ENCODE results near the gene KRT76. TPM values are rescaled to one million over a fixed set of nuclear protein-coding genes. Genes with fewer than 3 reads are reported as not detected.
"Not testable (repeated sequence)": the region's sequence is repeated elsewhere in the genome, so short reads cannot be mapped to it uniquely, and the experiment has no call there.

KRT76 gene
- total RNA-seq, 2 donors from 2014 or later: not detected

DNA sequence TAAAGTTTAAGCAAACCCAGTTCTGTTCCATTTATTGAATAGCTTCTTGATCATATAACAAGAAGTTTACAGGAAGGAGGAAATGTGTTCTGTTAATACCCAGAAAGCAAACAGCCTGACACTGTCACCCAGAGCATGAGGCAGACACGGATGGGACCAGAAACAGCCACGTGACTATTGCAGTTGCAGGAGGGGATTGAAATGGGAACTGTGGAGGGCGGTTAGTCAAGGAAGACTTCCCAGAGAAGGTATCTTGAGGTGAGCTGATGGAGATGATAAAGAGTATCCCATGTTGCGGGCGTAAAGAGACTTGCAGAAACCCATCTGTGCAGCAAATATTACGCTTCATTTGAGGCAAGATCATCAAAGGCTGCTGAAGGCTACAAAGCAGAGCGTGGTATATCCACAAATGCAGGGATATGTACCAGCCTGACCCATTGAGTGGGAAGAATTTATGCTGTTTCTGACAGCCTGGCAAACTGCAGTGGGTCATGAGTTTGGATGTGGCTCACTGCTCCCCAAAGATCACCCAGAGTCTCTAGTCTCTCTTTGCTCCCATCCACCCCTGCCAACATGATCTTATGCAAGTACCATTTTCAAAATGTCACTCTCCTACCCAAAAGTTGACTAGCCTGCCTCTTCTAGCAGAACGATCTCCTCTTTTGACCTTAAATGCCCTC lies 20.7 kb downstream of the KRT76 start:
- Mint-ChIP-seq H3K36me3 (ENCODE audit: low read depth) (no peaks in the 10 kb centered on the region), H3K9me3 (no peaks in the 10 kb centered on the region), H3K4me3 (no peak overlapping the region), H3K27me3 (no peaks in the 10 kb centered on the region), H3K27ac (no peak overlapping the region), H3K4me1 (no peaks in the 10 kb centered on the region)
- no peak for ATAC-seq (replicated peaks)

DNA sequence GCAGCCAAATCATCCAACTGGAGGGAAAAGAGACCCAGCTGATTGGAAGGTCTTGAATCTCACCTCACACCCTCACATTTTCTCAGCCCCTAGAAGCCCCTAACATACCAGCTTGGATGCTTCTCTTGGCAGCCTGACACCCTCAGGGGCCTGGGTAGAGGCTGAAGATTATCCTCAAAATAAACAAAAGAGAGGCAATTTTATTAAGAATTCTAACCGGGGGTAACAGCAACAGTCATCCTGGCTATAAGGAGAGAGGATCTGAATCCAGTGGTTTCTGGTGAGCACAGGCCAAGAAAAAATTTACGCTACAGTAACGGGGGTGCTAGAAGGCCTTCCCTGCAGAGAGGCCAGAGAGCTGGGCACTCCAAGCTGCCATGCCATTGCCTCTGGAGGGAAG lies 21.6 kb downstream of the KRT76 start:
- H3K27me3 Mint-ChIP-seq: no peaks in the 10 kb centered on the region
- H3K36me3 Mint-ChIP-seq (ENCODE audit: low read depth): no peaks in the 10 kb centered on the region
- H3K27ac Mint-ChIP-seq: no peak overlapping the region
- H3K9me3 Mint-ChIP-seq: no peaks in the 10 kb centered on the region
- H3K4me3 Mint-ChIP-seq: no peak overlapping the region
- no peaks in the 10 kb centered on the region for H3K4me1 Mint-ChIP-seq
- no peak for ATAC-seq (replicated peaks)

DNA sequence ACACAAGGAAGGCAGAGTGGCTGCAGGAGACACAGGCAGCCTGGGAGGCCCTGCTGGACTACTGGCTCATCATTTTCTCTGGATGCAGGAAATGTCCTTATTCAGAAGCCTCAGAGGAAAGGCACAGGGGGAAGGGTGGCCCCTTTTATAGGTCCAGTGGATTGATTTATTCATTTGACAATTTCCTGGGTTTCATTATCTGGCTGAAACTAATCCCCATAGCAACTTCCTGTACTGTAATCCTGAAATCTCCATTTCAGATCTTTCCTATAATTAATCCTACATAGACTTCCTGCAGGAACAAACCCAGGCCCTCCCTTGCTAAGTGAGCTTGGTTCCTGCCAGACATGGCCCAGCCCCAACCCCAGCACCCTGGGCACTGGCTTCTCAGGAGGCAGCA lies 23.0 kb downstream of the KRT76 start:
- no peaks in the 10 kb centered on the region for H3K27me3 Mint-ChIP-seq
- no peaks in the 10 kb centered on the region for H3K36me3 Mint-ChIP-seq (ENCODE audit: low read depth)
- H3K9me3 Mint-ChIP-seq: no peaks in the 10 kb centered on the region
- H3K4me1 Mint-ChIP-seq: no peaks in the 10 kb centered on the region
- ATAC-seq (replicated peaks): no peak
- H3K4me3 Mint-ChIP-seq: no peak overlapping the region
- H3K27ac Mint-ChIP-seq: no peak overlapping the region

DNA sequence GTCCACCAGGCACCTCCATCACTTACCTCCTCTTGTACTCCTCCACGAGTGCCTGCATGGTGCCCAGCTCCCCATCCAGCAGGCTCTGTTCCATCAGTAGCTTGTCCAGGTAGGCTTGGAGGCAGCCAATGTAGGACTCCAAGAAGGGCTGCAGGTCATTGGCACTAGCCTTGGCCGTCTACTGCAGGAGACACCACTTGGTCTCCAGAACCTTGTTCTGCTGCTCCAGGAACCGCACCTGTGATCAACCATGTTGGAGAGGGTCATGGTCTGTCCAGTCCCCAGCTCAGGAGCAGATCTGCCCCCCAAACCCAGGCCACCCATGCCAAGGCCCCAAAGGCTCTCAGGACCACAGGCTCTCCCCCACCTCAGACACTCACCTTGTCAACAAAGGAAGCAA lies 23.9 kb downstream of the KRT76 start:
- H3K4me1 Mint-ChIP-seq: no peaks in the 10 kb centered on the region
- H3K4me3 Mint-ChIP-seq: no peak overlapping the region
- H3K27me3 Mint-ChIP-seq: no peaks in the 10 kb centered on the region
- no peaks in the 10 kb centered on the region for H3K9me3 Mint-ChIP-seq
- H3K27ac Mint-ChIP-seq: no peak overlapping the region
- H3K36me3 Mint-ChIP-seq (ENCODE audit: low read depth): no peaks in the 10 kb centered on the region
- no peak for ATAC-seq (replicated peaks)

DNA sequence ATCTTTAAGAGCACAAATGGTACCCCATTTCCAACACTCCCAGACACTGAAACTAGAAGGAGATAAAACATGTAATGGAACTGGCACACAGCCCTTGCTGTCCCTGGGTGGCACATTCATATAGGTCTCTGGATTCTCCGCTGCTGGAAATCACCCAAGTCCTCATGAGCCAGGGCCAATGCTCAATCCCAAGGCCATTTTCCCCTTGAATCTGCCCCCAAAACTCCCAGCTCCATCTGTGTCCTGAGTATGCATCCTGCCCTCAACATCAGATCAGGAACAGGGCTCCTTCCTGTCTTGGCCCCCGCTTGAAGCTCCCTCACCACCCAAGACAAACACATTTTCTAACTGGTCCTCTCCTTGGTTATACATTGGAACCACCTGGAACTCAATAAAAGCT lies 24.6 kb downstream of the KRT76 start:
- Mint-ChIP-seq H3K27ac (no peak overlapping the region), H3K4me3 (no peak overlapping the region)

DNA sequence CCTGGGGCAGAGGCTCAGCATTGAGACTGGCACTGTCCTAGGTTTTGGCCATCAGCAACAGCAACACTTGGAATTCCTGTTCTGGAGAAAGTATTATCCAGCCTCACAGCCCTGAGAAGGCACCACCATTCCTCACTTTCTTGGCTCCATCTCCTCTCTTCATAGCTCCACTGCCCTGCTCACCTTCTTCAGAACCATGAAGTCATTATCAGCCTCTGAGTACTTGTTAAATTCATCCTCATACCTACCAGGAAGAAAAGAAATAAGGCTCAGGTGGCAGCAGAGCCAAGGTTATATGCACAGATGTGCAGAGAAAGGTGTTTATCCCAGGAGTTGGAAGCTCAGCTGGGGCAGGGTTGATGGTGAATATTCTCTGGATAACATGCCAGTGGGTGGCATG lies 25.4 kb downstream of the KRT76 start:
- no peaks in the 10 kb centered on the region for H3K27me3 Mint-ChIP-seq
- H3K4me3 Mint-ChIP-seq: no peak overlapping the region
- H3K9me3 Mint-ChIP-seq: no peaks in the 10 kb centered on the region
- no peak overlapping the region for H3K27ac Mint-ChIP-seq
- no peak for ATAC-seq (replicated peaks)
- H3K4me1 Mint-ChIP-seq: no peaks in the 10 kb centered on the region
- H3K36me3 Mint-ChIP-seq (ENCODE audit: low read depth): no peaks in the 10 kb centered on the region

More for the DNA sequence above, 24.6 kb downstream of the KRT76 start:
- H3K36me3 Mint-ChIP-seq (ENCODE audit: low read depth): no peaks in the 10 kb centered on the region
- H3K4me1 Mint-ChIP-seq: no peaks in the 10 kb centered on the region
- no peaks in the 10 kb centered on the region for H3K9me3 Mint-ChIP-seq
- no peaks in the 10 kb centered on the region for H3K27me3 Mint-ChIP-seq
- ATAC-seq (replicated peaks): no peak

DNA sequence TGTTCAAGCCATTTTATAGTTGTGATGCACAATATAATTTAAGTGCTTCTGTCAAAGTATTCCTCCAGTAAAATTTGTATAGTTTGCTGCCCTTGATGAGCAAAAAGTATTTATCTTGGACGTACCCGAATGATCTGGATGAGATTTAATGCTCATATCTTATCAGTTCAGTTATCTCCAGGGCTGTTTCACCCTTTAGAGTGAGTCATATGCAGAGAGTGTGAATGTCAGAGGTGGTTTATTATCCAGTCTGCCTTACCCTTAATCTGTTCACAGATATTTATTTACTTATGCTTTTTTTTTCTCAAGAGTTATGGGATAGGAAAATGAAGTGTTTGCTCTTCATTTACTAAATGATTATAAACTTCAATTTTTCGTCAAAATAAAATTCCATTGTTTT lies 26.6 kb downstream of the KRT76 start:
- not testable (repeated sequence) for H3K4me3 Mint-ChIP-seq; ATAC-seq (replicated peaks); H3K4me1 Mint-ChIP-seq; H3K36me3 Mint-ChIP-seq (ENCODE audit: low read depth); H3K27me3 Mint-ChIP-seq; H3K9me3 Mint-ChIP-seq; H3K27ac Mint-ChIP-seq

DNA sequence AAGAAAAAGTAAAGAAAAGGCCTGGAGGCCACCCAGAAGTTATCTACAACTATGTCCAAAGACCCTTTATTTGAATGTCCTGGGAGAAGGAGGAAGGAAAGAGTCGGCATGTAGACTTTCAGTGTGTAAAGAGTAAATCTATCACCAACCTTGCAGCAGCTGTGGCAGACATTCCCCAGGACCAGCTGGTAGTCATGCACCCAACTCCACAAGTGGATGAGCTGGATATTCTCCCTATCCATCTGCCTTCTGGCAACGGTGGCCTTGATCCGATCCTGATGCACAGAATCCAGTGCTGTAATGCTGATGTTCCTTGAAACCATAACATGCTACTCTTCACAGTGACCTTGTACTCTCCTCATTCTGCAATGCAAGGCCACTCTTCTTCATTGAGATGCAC lies 27.3 kb downstream of the KRT76 start:
- H3K4me1 Mint-ChIP-seq: no peaks in the 10 kb centered on the region
- H3K36me3 Mint-ChIP-seq (ENCODE audit: low read depth): no peaks in the 10 kb centered on the region
- ATAC-seq (replicated peaks): no peak
- H3K27me3 Mint-ChIP-seq: peaks cover 1% of the 10 kb centered on the region
- H3K27ac Mint-ChIP-seq: no peak overlapping the region
- H3K4me3 Mint-ChIP-seq: no peak overlapping the region
- H3K9me3 Mint-ChIP-seq: no peaks in the 10 kb centered on the region

DNA sequence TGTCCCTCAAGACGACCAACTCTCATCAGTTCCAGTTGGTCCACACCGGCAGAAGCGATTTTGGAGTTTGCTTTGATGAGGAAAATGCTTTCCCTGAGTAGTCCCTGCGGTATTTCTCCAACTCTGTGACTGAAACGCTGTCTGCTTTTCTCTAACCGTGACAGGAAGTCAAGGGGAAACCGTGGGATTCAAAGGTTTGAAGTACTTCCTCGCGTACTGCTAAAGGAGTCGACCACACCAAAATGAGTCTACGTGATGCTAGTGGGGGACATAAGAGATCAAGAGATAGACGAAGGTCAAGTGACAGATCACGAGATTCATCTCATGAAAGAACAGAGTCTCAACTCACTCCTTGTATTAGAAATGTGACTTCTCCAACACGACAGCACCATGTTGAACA lies 28.6 kb downstream of the KRT76 start:
- Mint-ChIP-seq H3K27ac (no peak overlapping the region), H3K4me3 (no peak overlapping the region), H3K27me3 (peaks cover 5% of the 10 kb centered on the region), H3K4me1 (no peaks in the 10 kb centered on the region), H3K9me3 (no peaks in the 10 kb centered on the region), H3K36me3 (ENCODE audit: low read depth) (no peaks in the 10 kb centered on the region)
- no peak for ATAC-seq (replicated peaks)

DNA sequence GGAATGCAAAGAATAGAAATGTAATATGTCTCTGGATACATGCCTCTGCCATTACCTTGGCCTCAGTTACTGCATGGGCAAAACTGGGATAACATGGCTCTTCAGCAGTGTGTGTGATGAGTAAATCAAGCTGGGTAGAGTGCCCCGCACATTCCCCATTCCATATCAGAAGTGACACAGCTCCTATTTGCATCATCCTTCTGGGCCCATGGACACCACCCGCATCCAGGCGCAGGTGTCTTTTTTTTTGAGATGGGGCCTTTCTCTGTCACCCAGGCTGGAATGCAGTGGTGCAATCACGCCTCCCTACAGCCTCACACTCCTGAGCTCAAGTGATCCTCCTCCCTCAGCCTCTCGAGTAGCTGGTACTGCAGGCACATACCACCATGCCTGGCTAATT lies 31.6 kb downstream of the KRT76 start:
- Mint-ChIP-seq H3K4me3 (no peak overlapping the region), H3K27me3 (peaks cover 14% of the 10 kb centered on the region), H3K36me3 (ENCODE audit: low read depth) (no peaks in the 10 kb centered on the region), H3K4me1 (peaks cover 3% of the 10 kb centered on the region), H3K9me3 (no peaks in the 10 kb centered on the region), H3K27ac (no peak overlapping the region)
- ATAC-seq (replicated peaks): no peak

DNA sequence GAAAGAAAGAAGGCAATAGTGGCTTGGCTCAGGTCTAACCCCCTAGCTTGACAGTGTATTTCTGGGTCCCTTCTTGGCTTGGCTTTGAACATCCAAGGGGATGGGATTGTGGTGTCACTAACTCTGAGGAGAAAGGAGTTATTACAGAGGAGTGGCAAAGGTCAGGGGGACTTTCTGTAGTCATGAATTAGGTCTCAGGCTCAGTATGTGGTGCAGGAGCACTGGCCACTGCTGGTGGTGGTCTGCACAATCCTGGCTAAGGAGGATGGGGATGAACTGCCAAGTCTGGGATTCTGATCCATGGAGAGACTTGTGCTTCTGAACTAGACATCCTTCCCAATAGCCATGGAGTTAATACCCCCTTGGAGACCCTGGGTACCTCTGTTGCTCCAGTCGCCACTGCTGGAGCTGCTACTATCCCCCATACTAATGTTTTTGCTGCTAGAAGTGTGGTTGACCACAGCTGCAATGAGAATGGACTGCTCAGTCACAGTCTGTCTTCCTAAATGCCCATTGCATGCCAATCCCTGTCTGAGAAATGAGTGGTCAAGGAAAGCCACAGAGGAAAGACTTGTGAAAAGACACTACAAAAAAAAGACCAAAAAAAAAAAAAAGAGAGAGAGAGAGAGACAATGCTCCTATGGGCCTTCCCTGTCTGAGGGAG lies 32.5 kb downstream of the KRT76 start:
- Mint-ChIP-seq H3K27me3 (peaks cover 19% of the 10 kb centered on the region), H3K27ac (no peak overlapping the region), H3K4me1 (peaks cover 3% of the 10 kb centered on the region), H3K9me3 (no peaks in the 10 kb centered on the region), H3K4me3 (no peak overlapping the region), H3K36me3 (ENCODE audit: low read depth) (no peaks in the 10 kb centered on the region)
- ATAC-seq (replicated peaks): no peak

DNA sequence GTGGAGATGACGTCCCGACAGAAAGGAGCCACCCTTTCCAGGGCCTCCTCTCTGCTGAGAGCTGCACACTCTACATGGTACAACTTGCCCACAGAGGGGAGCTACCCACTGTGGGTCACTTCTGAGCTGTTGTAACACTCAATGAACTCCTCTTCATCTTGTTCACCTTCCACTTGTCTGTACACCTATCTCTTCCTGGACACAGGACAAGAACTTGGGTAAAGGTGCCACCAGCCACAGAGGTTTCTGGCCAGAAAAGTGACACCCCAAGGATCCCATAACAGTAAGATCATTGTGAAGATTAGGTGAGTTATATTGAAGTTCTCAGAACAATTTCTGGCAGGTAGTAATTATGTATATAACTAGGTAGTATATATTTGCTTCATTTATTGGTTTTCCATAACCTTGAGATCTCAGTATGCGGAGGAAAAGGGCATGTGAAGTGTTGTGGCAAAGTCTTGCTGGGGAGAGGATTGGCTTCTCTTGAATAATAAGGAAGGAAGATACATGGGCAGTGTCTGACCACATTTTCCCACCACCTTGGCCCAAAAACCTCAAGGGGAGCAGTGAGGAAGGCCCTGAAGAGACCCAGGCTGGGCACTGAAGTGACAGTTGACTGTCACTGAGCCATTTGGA lies 34.2 kb downstream of the KRT76 start:
- H3K4me3 Mint-ChIP-seq: no peak overlapping the region
- peaks cover 3% of the 10 kb centered on the region for H3K4me1 Mint-ChIP-seq
- H3K9me3 Mint-ChIP-seq: no peaks in the 10 kb centered on the region
- H3K36me3 Mint-ChIP-seq (ENCODE audit: low read depth): no peaks in the 10 kb centered on the region
- H3K27me3 Mint-ChIP-seq: peaks cover 21% of the 10 kb centered on the region
- H3K27ac Mint-ChIP-seq: no peak overlapping the region
- no peak for ATAC-seq (replicated peaks)

DNA sequence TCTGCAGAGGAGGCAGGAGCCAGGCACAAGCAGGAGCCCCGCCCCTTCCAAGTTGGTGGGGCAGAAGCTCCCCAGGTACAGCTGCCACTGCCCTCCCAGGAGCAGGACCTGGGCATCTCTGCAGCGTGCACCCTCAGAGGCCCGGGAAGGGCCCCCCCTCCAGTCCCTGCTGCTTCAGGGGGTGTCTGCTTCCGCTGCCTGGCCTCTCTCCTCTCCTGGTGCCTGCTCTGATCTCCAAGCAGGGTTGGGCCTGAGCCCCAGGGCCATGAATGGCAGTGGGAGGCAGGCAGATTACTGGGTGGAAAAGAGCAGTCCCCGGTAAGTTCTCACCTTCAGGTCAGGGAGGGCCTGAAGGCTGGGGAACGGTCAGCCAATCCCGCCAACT lies 35.0 kb downstream of the KRT76 start:
- H3K9me3 Mint-ChIP-seq: no peaks in the 10 kb centered on the region
- H3K36me3 Mint-ChIP-seq (ENCODE audit: low read depth): no peaks in the 10 kb centered on the region
- peaks cover 3% of the 10 kb centered on the region for H3K4me1 Mint-ChIP-seq
- ATAC-seq (replicated peaks): no peak
- no peak overlapping the region for H3K4me3 Mint-ChIP-seq
- no peak overlapping the region for H3K27ac Mint-ChIP-seq
- H3K27me3 Mint-ChIP-seq: peaks cover 21% of the 10 kb centered on the region

DNA sequence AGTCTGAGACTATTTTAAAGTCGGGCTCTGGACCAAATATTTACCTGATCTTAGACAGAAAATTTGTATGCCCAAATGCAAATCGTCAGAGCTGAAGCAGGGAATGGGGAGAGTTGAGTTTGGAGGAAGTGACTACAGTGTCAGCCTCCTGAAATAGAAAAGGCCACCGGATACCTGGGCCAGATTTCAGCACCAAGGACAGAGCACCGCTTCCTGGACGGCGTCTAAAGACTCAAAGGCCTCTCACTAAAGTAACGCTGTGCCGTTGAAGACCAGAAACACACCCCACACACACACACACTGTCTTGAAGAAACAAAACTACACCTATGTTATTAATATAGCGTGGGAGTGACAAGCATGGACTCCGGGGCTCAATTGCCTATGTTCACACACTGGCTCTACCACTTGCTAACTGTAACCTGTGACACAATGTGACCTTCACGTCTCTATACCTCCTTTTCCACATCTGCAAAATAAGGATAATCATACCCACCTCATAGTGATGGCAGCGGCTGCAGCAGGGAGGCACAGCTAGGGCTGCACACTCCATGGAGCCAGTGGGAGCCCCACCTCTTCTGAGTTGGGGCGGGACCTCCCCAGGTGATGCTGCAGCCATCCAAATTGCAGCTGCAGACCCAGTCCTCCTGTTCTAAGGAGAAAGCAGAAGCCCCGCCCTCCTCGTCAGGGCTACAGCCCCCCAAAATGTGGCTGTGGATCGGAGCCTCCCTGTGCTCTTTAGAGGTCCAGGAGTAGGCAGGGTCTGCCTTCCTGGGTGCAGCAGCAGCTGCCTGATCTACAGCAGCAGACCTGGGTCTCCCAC lies 35.6 kb downstream of the KRT76 start:
- Mint-ChIP-seq H3K4me3 (no peak overlapping the region), H3K36me3 (ENCODE audit: low read depth) (no peaks in the 10 kb centered on the region), H3K27me3 (peaks cover 21% of the 10 kb centered on the region), H3K4me1 (peaks cover 3% of the 10 kb centered on the region), H3K27ac (no peak overlapping the region), H3K9me3 (no peaks in the 10 kb centered on the region)
- ATAC-seq (replicated peaks): no peak

DNA sequence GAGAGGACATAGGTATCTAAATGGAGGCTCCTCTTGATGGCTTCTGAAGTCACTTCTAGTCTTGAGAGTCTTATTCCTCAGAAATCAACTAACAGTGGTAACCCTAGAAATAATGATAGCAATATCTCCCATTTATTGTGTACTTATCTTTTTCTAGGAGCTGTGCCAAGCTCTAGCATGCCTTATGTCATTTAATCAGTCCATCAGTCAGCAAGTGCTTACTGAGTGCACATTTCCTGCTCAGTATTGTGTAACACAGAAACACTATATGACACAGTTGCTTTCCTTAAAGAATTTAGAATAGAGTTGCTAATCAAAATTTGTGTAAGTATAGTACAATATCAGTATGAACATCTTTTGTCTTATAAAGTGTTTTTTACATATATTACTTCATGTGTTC lies 36.6 kb downstream of the KRT76 start:
- no peaks in the 10 kb centered on the region for H3K9me3 Mint-ChIP-seq
- peaks cover 21% of the 10 kb centered on the region for H3K27me3 Mint-ChIP-seq
- no peak overlapping the region for H3K27ac Mint-ChIP-seq
- H3K4me1 Mint-ChIP-seq: peaks cover 3% of the 10 kb centered on the region
- no peak for ATAC-seq (replicated peaks)
- H3K36me3 Mint-ChIP-seq (ENCODE audit: low read depth): no peaks in the 10 kb centered on the region
- H3K4me3 Mint-ChIP-seq: no peak overlapping the region

All from activated T-helper 17 cell treated with anti-CD3 and anti-CD28 coated beads, Interleukin-2, amount 50 U/mL, for 72 hours (primary cell).